ENCODE results near the gene PLA2G4C.

The PLA2G4C gene

GRCh38 chr19:48061401-48062344 lies 48.9 kb downstream of the PLA2G4C start:
- no peak for DNase-seq (ENCODE audit: low read depth in 1 of 2, low spot score in 1 of 2)

- no peak for DNase-seq (ENCODE audit: low read depth in 1 of 2, low spot score in 1 of 2)
Observed at GRCh38 chr19:48060381-48060780, 50.2 kb downstream of the PLA2G4C start.

DNA sequence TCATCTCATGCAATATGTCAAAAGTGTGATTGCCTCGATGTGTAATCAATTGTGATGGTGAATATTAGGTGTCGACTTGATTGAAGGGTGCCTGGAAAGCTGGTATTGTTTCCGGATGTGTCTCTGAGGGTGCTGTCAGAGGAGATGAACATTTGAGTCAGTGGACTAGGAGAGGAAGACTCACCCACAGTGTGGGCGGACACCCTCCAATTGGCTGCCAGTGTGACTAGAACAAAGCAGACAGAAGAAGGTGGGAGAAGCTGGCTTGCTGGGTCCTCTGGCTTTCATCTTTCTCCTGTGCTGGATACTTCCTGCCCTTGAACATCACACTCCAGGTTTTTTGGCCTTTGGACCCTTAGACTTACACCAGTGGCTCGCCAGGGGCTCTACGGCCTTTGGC lies 51.3 kb downstream of the PLA2G4C start:
- no peak for DNase-seq (ENCODE audit: low read depth in 1 of 2, low spot score in 1 of 2)

- no peak for DNase-seq (ENCODE audit: low read depth in 1 of 2, low spot score in 1 of 2)
Observed at GRCh38 chr19:48053856-48054255, 56.8 kb downstream of the PLA2G4C start.

- DNase-seq (ENCODE audit: low read depth in 1 of 2, low spot score in 1 of 2), result no peak
Observed at GRCh38 chr19:48053076-48053475, 57.5 kb downstream of the PLA2G4C start.

GRCh38 chr19:48051335-48052033 lies 59.1 kb downstream of the PLA2G4C start:
- DNase-seq (ENCODE audit: low read depth in 1 of 2, low spot score in 1 of 2), result no peak

GRCh38 chr19:48044561-48044960 lies 66.1 kb downstream of the PLA2G4C start:
- no peak for DNase-seq (ENCODE audit: low read depth in 1 of 2, low spot score in 1 of 2)

GRCh38 chr19:48043675-48044258 lies 66.8 kb downstream of the PLA2G4C start, which contains the start of gene CABP5:
Gene CABP5, minus strand, starts transcription at chr19:48044079. Its CDS starts 157 bp downstream, at chr19:48043922.
- DNase-seq (ENCODE audit: low read depth in 1 of 2, low spot score in 1 of 2), result no peak

- DNase-seq (ENCODE audit: low read depth in 1 of 2, low spot score in 1 of 2), result no peak
Observed at GRCh38 chr19:48041877-48042580, 68.6 kb downstream of the PLA2G4C start.

DNA sequence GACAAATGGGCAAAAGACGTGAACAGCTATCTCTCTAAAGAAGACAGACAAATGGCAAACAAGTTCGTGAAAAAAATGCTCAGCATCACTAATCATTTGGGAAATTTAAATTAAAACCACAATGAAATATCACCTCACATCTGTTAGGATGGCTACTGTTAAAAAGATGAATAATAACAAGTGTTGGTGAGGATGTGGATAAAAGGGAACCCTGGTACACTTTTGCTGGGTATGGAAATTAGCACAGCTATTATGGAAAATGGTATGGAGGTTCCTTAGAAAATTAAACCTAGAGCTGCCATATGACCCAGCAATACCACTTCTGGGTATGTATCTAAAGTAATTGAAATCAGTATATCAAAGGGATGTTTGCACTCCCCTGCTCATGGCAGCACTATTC lies 73.9 kb downstream of the PLA2G4C start:
- DNase-seq (ENCODE audit: low read depth in 1 of 2, low spot score in 1 of 2), result no peak

GRCh38 chr19:48033604-48034003 lies 77.0 kb downstream of the PLA2G4C start:
- no peak for DNase-seq (ENCODE audit: low read depth in 1 of 2, low spot score in 1 of 2)

GRCh38 chr19:48030073-48030472 lies 80.5 kb downstream of the PLA2G4C start:
- no peak for DNase-seq (ENCODE audit: low read depth in 1 of 2, low spot score in 1 of 2)

- DNase-seq (ENCODE audit: low read depth in 1 of 2, low spot score in 1 of 2), result no peak
Observed at GRCh38 chr19:48029431-48029830, 81.2 kb downstream of the PLA2G4C start.

- DNase-seq (ENCODE audit: low read depth in 1 of 2, low spot score in 1 of 2), result no peak
Observed at GRCh38 chr19:48025480-48025879, 85.1 kb downstream of the PLA2G4C start.

- no peak for DNase-seq (ENCODE audit: low read depth in 1 of 2, low spot score in 1 of 2)
Observed at GRCh38 chr19:48023518-48023917, 87.1 kb downstream of the PLA2G4C start.

- no peak for DNase-seq (ENCODE audit: low read depth in 1 of 2, low spot score in 1 of 2)
Observed at GRCh38 chr19:48023011-48023410, 87.6 kb downstream of the PLA2G4C start.

GRCh38 chr19:48020686-48021085 lies 89.9 kb downstream of the PLA2G4C start:
- DNase-seq (ENCODE audit: low read depth in 1 of 2, low spot score in 1 of 2), result no peak

DNA sequence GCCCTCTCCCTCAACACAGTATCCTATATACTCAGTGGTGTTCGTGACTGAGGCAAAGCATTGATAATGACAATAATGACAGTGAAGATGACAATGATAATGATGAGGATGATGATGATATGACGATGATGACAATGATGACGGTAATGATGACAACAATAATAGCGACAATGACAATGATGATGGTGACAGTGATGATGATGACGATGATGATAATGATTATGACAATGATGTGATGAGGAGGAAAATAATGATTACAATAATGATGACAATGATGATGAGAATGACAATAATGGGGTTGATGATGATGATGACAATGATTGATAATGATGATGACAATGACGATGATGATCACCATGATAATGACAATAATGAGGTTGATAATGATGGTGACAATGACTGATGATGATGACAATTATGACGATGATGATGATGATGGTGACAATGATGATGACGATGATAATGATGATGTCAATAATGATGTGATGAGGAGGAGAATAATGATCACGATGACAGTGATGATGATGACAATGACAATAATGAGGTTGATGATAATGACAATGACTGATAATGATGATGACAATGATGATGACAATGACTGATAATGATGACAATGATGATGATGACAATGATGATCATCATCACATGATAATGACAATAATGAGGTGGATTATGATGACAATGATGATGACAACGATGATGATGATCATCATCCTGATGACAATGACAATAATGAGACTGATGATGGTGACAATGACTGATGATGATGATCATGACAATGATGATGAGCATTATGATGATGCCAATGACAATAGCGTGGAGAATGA lies 99.5 kb downstream of the PLA2G4C start:
- DNase-seq (ENCODE audit: low read depth in 1 of 2, low spot score in 1 of 2), result no peak

DNA sequence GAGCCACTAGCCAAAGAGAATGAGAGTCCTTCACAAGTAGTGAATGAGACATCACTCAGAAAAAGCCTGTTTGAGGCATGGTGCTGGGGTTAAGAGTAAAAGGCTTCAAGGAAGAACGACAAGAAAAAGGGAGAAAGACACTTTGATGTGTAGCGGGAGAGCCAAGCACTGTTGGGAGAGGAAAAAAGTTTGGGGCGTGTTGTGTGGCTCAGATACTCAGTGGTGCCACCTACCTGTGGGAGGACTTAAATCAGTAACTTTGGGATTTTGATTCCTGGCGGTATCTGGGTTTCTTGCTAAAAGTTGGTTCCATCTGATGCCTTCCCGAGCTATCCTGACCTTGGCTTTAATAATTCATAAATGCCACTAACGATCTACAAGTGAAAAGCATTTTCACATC lies 103.9 kb downstream of the PLA2G4C start:
- DNase-seq (ENCODE audit: low read depth in 1 of 2, low spot score in 1 of 2), result no peak

DNA sequence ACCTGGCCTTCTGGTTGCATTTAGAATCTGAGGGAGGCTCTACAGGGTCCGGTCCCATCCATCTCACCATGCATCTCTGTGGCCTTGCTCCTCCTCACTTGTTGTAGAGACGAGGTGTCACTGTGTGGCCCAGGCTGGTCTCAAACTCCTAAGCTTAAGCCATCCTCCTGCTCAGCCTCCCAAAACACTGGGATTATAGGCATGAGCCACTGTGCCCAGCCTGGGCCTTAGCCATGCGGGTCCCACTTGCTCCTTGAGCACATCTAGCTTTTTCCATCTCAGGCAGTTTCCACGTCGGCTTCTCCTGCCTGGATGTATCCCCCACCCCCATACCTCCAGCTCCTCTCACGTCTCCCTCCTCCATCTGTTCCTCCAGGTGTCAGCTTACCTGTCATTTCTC lies 106.4 kb downstream of the PLA2G4C start:
- DNase-seq (ENCODE audit: low read depth in 1 of 2, low spot score in 1 of 2), result no peak
